A549 (cell line): ENCODE results near the gene SORBS1.

ENCODE experiments used
- PHF8 ChIP-seq: fragments of 200-600 bp; sonication (generic); IDR thresholded peaks from 2 replicates; pipeline ENCODE4 v1.6.1; 2016; ENCODE audit warnings: low read depth, mild to moderate bottlenecking, antibody characterized with exemption, moderate library complexity, borderline replicate concordance
- TF ChIP-seq, protein P1 (sequence below): fragments of 450-650 bp; IDR thresholded peaks from 2 replicates; pipeline ENCODE4 v1.6.1; 2014; ENCODE audit warnings: antibody characterized with exemption
- TF ChIP-seq, protein P2 (sequence below): fragments of >200 bp; sonication (Bioruptor Twin); formaldehyde crosslinking; IDR thresholded peaks from 3 replicates; pipeline ENCODE4 v1.5.1; 2016

DNA sequence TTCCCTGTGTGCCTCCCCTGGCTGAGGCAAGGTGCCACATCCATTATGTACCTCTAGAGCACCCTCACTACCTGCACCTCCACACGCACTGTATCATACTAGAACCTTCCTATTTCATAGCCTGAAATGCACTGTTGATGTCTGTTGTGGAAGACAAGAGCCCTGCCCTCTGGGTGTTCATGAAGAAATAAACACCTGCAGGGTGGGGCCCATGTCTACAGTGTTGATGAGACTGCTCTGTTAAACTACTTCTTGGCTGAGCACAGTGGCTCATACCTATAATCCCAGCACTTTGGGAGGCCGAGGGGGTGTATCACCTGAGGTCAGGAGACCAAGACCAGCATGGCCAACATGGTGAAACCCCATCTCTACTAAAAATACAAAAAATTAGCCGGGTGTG is 14.0 kb downstream of the SORBS1 start:
- TF ChIP-seq, protein P1, sequence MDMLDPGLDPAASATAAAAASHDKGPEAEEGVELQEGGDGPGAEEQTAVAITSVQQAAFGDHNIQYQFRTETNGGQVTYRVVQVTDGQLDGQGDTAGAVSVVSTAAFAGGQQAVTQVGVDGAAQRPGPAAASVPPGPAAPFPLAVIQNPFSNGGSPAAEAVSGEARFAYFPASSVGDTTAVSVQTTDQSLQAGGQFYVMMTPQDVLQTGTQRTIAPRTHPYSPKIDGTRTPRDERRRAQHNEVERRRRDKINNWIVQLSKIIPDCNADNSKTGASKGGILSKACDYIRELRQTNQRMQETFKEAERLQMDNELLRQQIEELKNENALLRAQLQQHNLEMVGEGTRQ = no peak
- TF ChIP-seq, protein P2, sequence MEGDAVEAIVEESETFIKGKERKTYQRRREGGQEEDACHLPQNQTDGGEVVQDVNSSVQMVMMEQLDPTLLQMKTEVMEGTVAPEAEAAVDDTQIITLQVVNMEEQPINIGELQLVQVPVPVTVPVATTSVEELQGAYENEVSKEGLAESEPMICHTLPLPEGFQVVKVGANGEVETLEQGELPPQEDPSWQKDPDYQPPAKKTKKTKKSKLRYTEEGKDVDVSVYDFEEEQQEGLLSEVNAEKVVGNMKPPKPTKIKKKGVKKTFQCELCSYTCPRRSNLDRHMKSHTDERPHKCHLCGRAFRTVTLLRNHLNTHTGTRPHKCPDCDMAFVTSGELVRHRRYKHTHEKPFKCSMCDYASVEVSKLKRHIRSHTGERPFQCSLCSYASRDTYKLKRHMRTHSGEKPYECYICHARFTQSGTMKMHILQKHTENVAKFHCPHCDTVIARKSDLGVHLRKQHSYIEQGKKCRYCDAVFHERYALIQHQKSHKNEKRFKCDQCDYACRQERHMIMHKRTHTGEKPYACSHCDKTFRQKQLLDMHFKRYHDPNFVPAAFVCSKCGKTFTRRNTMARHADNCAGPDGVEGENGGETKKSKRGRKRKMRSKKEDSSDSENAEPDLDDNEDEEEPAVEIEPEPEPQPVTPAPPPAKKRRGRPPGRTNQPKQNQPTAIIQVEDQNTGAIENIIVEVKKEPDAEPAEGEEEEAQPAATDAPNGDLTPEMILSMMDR = no peak
- TF ChIP-seq PHF8 = no peak
